Fibroblast of lung (primary cell): ENCODE data around the gene PRKACG. TPM values are rescaled to one million over a fixed set of nuclear protein-coding genes. Genes with fewer than 3 reads are reported as not detected.

Experiments used
- DNase-seq, 2 donors: peaks; one replicate each; pipeline versions ENCODE4 v3.0.0 to v3.0.0-alpha.2; 2010; ENCODE audit warnings: low read depth in 2 of 2
- H2AFZ ChIP-seq: 2 replicates; pipeline ENCODE4 v1.5.1; 2012; ENCODE audit warnings: low read length, control low read depth, inconsistent platforms
- H3K27ac ChIP-seq: 2 replicates; pipeline ENCODE4 v1.5.1; 2011; ENCODE audit warnings: low read length, control low read depth; ENCODE audit not compliant: insufficient read depth
- H3K27me3 ChIP-seq: 2 replicates; pipeline ENCODE4 v1.5.1; 2011; ENCODE audit warnings: mild to moderate bottlenecking, low read length; ENCODE audit not compliant: control insufficient read depth, insufficient read depth
- H3K36me3 ChIP-seq: 2 replicates; pipeline ENCODE4 v1.5.1; 2011; ENCODE audit warnings: low read length; ENCODE audit not compliant: control insufficient read depth, insufficient read depth
- H3K4me1 ChIP-seq: 2 replicates; pipeline ENCODE4 v1.5.1; 2011; ENCODE audit warnings: low read length; ENCODE audit not compliant: control insufficient read depth, insufficient read depth; ENCODE audit errors: extremely low read depth
- H3K4me2 ChIP-seq: 2 replicates; pipeline ENCODE4 v1.5.1; 2011; ENCODE audit warnings: low read length, control low read depth; ENCODE audit not compliant: insufficient read depth; ENCODE audit errors: extremely low read depth
- H3K4me3 ChIP-seq, 4 experiments: fragments of 200-600 bp in 1 of 4; sonication (generic) in 1 of 4; replicated peaks in 1 of 4; 2 replicates each; pipeline ENCODE4 v1.5.1; 2011 to 2016; ENCODE audit warnings: low read length in 4 of 4, low read depth in 3 of 4, mild to moderate bottlenecking in 3 of 4, control low read depth in 2 of 4, inconsistent platforms in 1 of 4, mixed read lengths in 1 of 4; ENCODE audit not compliant: insufficient read depth in 1 of 4; ENCODE audit errors: control extremely low read depth in 1 of 4
- H3K79me2 ChIP-seq: 2 replicates; pipeline ENCODE4 v1.5.1; 2012; ENCODE audit warnings: mild to moderate bottlenecking, low read length, inconsistent platforms; ENCODE audit not compliant: control insufficient read depth, insufficient read depth
- H3K9ac ChIP-seq: 2 replicates; pipeline ENCODE4 v1.5.1; 2011; ENCODE audit warnings: mild to moderate bottlenecking, low read length, control low read depth; ENCODE audit not compliant: insufficient read depth
- H3K9me3 ChIP-seq: 2 replicates; pipeline ENCODE4 v1.5.1; 2012; ENCODE audit warnings: low read depth, low read length; ENCODE audit not compliant: control insufficient read depth, insufficient read depth
- H4K20me1 ChIP-seq: 2 replicates; pipeline ENCODE4 v1.5.1; 2011; ENCODE audit warnings: low read length; ENCODE audit not compliant: control insufficient read depth, insufficient read depth; ENCODE audit errors: extremely low read depth
- CTCF ChIP-seq, 2 donors: IDR thresholded peaks in 1 of 2; conservative IDR thresholded peaks in 1 of 2; 1 replicate in 1 of 2; 2 replicates in 1 of 2; pipeline ENCODE4 v1.5.1; 2011 to 2012; ENCODE audit warnings: low read length in 2 of 2, control low read depth in 1 of 2, inconsistent platforms in 1 of 2, low read depth in 1 of 2, mild to moderate bottlenecking in 1 of 2
- EZH2 ChIP-seq: IDR thresholded peaks from 2 replicates; pipeline ENCODE4 v1.5.1; 2012; ENCODE audit warnings: low read length, control low read depth, mild to moderate bottlenecking; ENCODE audit errors: missing control alignments
- polyA minus RNA-seq: library from RNA; depleted of rRNA, polyadenylated mRNA; stranded (reverse); fragments of >200 nt; gene quantifications from 2 replicates; pipeline ENCODE4 v1.2.3, GENCODE V29; 2011; ENCODE audit warnings: low replicate concordance
- polyA plus RNA-seq, 2 donors: library from polyadenylated mRNA; depleted of rRNA in 1 of 2; stranded (reverse) in 1 of 2; unstranded in 1 of 2; fragments of >200 nt; gene quantifications; 2 replicates each; pipeline ENCODE4 v1.2.1, GENCODE V29; 2011 to 2012; ENCODE audit warnings: missing spikeins in 1 of 2
- total RNA-seq: library from RNA; depleted of rRNA; stranded (reverse); fragments of >200 nt; gene quantifications from 2 replicates; pipeline ENCODE4 v1.2.1, GENCODE V29; 2014

The PRKACG gene
- total RNA-seq, result not detected in 2 replicates
- polyA plus RNA-seq, result not detected in 2 replicates
- not detected in 2 replicates for polyA plus RNA-seq (2012)
- polyA minus RNA-seq, result not detected in 2 replicates

DNA sequence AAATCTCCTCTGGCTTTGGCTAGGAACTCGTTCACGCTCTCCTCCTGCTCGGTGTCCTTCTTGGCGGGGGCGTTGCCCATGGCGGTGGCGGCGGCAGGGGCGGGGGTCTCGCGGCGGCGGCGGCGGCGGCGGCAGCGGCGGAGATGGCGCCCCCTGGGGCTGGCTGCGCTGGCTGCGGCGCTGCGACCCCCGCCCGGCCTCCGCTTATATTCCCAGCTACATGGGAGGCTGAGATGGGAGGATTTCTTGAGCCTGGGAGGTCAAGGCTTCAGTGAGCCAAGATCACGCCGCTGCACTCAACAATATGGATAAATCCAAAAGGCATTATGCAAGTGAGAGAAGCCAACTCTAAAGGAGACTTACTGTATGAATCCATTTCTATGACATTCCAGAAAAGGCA is at the start of gene PRKACG:
Gene PRKACG, minus strand, starts transcription at position 101 of the 400 bp plus-strand sequence. Its CDS starts 21 bp downstream, at position 80.
- Histone ChIP-seq H3K4me3 (no peak within 1 kb of the TSS), H3K9me3 (no peaks in the 10 kb centered on the region)

DNA sequence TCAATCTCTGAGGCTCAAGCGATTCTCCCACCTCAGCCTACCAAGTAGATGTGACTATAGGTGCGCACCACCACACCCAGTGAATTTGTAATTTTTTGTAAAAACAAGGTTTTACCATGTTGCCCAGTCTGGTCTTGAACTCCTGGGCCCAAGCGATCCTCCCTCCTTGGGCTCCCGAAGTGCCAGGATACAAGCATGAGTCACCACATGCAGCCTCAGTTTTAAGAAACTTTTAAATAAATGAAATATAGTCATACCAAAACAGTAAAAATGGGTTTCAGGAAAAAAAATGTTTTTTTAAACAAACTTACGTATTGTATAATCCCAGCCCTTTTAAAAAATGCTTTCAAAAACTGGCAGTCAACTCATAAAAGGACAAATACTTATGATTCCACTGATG is 48.3 kb upstream of the PRKACG start:
- H3K9ac ChIP-seq, result no peak overlapping the region
- no peaks in the 10 kb centered on the region for H3K9me3 ChIP-seq
- H2AFZ ChIP-seq, result no peak overlapping the region
- H3K4me2 ChIP-seq, result no peak overlapping the region
- no peak for DNase-seq
- no peaks in the 10 kb centered on the region for H4K20me1 ChIP-seq
- H3K36me3 ChIP-seq, result peaks cover under 1% of the 10 kb centered on the region
- no peak overlapping the region for H3K4me3 ChIP-seq
- H3K27me3 ChIP-seq, result no peaks in the 10 kb centered on the region
- H3K79me2 ChIP-seq, result no peaks in the 10 kb centered on the region
- H3K4me1 ChIP-seq, result no peaks in the 10 kb centered on the region
- TF ChIP-seq CTCF (conservative IDR thresholded peaks at IDR 0.05 in 1 of 2, IDR thresholded peaks at IDR 0.05 in 1 of 2; ENCODE audit: low read depth in 1 of 2, low read length in 2 of 2) (no peak), EZH2 (no peak)
- H3K27ac ChIP-seq, result no peak overlapping the region

More for the DNA sequence above, at the start of gene PRKACG:
- Histone ChIP-seq H3K9ac (no peak within 1 kb of the TSS), H3K4me2 (no peak within 1 kb of the TSS), H3K36me3 (no peaks in the 10 kb centered on the region), H3K27ac (no peak within 1 kb of the TSS), H4K20me1 (no peaks in the 10 kb centered on the region), H3K27me3 (no peaks in the 10 kb centered on the region), H3K79me2 (no peaks in the 10 kb centered on the region), H2AFZ (no peak within 1 kb of the TSS), H3K4me1 (no peaks in the 10 kb centered on the region)
- TF ChIP-seq EZH2 (no peak), CTCF (conservative IDR thresholded peaks at IDR 0.05 in 1 of 2, IDR thresholded peaks at IDR 0.05 in 1 of 2; ENCODE audit: low read depth in 1 of 2, low read length in 2 of 2) (no peak)
- DNase-seq, result no peak

GRCh38 chr9:69060766-69061165 is 46.9 kb upstream of the PRKACG start:
- H2AFZ ChIP-seq, result no peak overlapping the region
- no peaks in the 10 kb centered on the region for H3K79me2 ChIP-seq
- no peak overlapping the region for H3K4me3 ChIP-seq
- H3K9ac ChIP-seq, result no peak overlapping the region
- no peaks in the 10 kb centered on the region for H4K20me1 ChIP-seq
- H3K4me1 ChIP-seq, result no peaks in the 10 kb centered on the region
- no peak overlapping the region for H3K27ac ChIP-seq
- no peaks in the 10 kb centered on the region for H3K27me3 ChIP-seq
- no peaks in the 10 kb centered on the region for H3K9me3 ChIP-seq
- no peak for DNase-seq
- TF ChIP-seq CTCF (conservative IDR thresholded peaks at IDR 0.05 in 1 of 2, IDR thresholded peaks at IDR 0.05 in 1 of 2; ENCODE audit: low read depth in 1 of 2, low read length in 2 of 2) (no peak), EZH2 (no peak)
- no peaks in the 10 kb centered on the region for H3K36me3 ChIP-seq
- H3K4me2 ChIP-seq, result no peak overlapping the region
